K562 (cell line): Measurements from ENCODE around the gene RHBDL3. TPM values are rescaled to one million over a fixed set of nuclear protein-coding genes. Genes with fewer than 3 reads are reported as not detected.
A peak's percentile ranks its signal among the peaks of the same experiment; 100 is the strongest.

Experiments used
- ATAC-seq: fragments of 200-7000 bp; cut with Tn5 transposase; 3 replicates; pipeline ENCODE4 v1.9.1; 2020; ENCODE audit warnings: moderate library complexity
- BruUV-seq: library from RNA; stranded (reverse); fragments of 400-500 nt; replicated peaks from 2 replicates; lab custom pipeline; 2021; lab: Mats Ljungman, UMichigan
- CTCF ChIA-PET: fragments of 300-600 bp; formaldehyde crosslinking; extraction: SDS; loops from one replicate; lab custom pipeline; 2021; ENCODE audit warnings: low intra/inter-chr PET ratio; lab: Yijun Ruan, JAX
- POLR2A ChIA-PET: fragments of 300-600, 350-650 bp; sonication (Branson Sonifier 250); formaldehyde crosslinking; extraction: SDS; loops from one replicate; lab custom pipeline; 2021; ENCODE audit warnings: antibody characterized with exemption, inconsistent platforms; lab: Yijun Ruan, JAX
- DNase-seq, 4 experiments: peaks; one replicate each; pipeline versions ENCODE4 v3.0.0 to v3.0.0-alpha.2; 2011 to 2018; ENCODE audit warnings: low spot score in 3 of 4, mixed read lengths in 3 of 4; ENCODE audit errors: extremely low read depth in 1 of 4
- FAIRE-seq: peaks from 2 replicates; lab custom pipeline; 2011; peaks lifted over from hg19 to GRCh38; lab: Jason Lieb, UNC
- H2AFZ ChIP-seq: 2 replicates; pipeline ENCODE4 v1.6.0; 2011; ENCODE audit warnings: low read depth, low read length, control low read depth, inconsistent platforms
- H3K27ac ChIP-seq: fragments of 200-600 bp; 3 replicates; pipeline ENCODE4 v1.8.0; 2011; ENCODE audit warnings: low read depth, mild to moderate bottlenecking, control low read depth, inconsistent platforms, low read length, moderate library complexity, mixed read lengths; ENCODE audit errors: extremely low read depth
- H3K27me3 ChIP-seq, 2 experiments: fragments of 300-600 bp in 1 of 2; 2 replicates in 1 of 2; 3 replicates in 1 of 2; pipeline versions ENCODE4 v1.6.0 to v1.8.0; 2011; ENCODE audit warnings: inconsistent platforms in 2 of 2, low read length in 2 of 2, mild to moderate bottlenecking in 1 of 2, mixed read lengths in 1 of 2, moderate library complexity in 1 of 2; ENCODE audit not compliant: control insufficient read depth in 2 of 2, insufficient read depth in 2 of 2
- H3K36me3 ChIP-seq: fragments of 300-600 bp; 3 replicates; pipeline ENCODE4 v1.8.0; 2011; ENCODE audit warnings: mild to moderate bottlenecking, low read length, inconsistent platforms; ENCODE audit not compliant: control insufficient read depth, insufficient read depth
- H3K4me1 ChIP-seq, 2 experiments: fragments of 200-600 bp in 1 of 2; replicated peaks in 1 of 2; 2 replicates in 1 of 2; 3 replicates in 1 of 2; pipeline versions ENCODE4 v1.5.1 to v1.8.0; 2011; ENCODE audit warnings: inconsistent platforms in 2 of 2, low read length in 2 of 2, mild to moderate bottlenecking in 1 of 2, mixed read lengths in 1 of 2, moderate library complexity in 1 of 2; ENCODE audit not compliant: control insufficient read depth in 2 of 2, insufficient read depth in 2 of 2
- H3K4me2 ChIP-seq: 2 replicates; pipeline ENCODE4 v1.6.1; 2011; ENCODE audit warnings: low read length, control low read depth, inconsistent platforms, mixed read lengths; ENCODE audit not compliant: insufficient read depth
- H3K4me3 ChIP-seq: fragments of 200-600 bp; sonication (generic), shearing (Covaris generic); 2 replicates; pipeline ENCODE4 v1.5.1; 2016; ENCODE audit warnings: control low read depth, inconsistent platforms
- H3K79me2 ChIP-seq: fragments of 200-600 bp; 3 replicates; pipeline ENCODE4 v1.8.0; 2011; ENCODE audit warnings: low read length, inconsistent platforms; ENCODE audit not compliant: control insufficient read depth, insufficient read depth
- H3K9ac ChIP-seq, 2 experiments: 2 replicates each; pipeline versions ENCODE4 v1.6.0 to v1.6.1; 2011; ENCODE audit warnings: low read depth in 2 of 2, low read length in 2 of 2, control low read depth in 1 of 2, inconsistent platforms in 1 of 2, mild to moderate bottlenecking in 1 of 2, mixed read lengths in 1 of 2; ENCODE audit not compliant: insufficient read depth in 1 of 2
- H3K9me1 ChIP-seq: one replicate; pipeline ENCODE4 v1.6.0; 2011; ENCODE audit warnings: inconsistent platforms, mild to moderate bottlenecking, low read length, moderate library complexity; ENCODE audit not compliant: control insufficient read depth, insufficient read depth
- H3K9me3 ChIP-seq: replicated peaks from 2 replicates; pipeline ENCODE4 v1.5.1; 2011; ENCODE audit warnings: low read depth, low read length, inconsistent platforms; ENCODE audit not compliant: control insufficient read depth, insufficient read depth
- H4K20me1 ChIP-seq: replicated peaks from 2 replicates; pipeline ENCODE4 v1.6.1; 2011; ENCODE audit warnings: low read length, inconsistent platforms, mixed read lengths; ENCODE audit not compliant: control insufficient read depth, insufficient read depth
- CTCF ChIP-seq, 3 experiments: IDR thresholded peaks in 2 of 3; conservative IDR thresholded peaks in 1 of 3; 2 replicates each; pipeline ENCODE4 v1.5.1; 2011 to 2012; ENCODE audit warnings: low read length in 3 of 3, mild to moderate bottlenecking in 3 of 3, control low read depth in 2 of 3, improper control_type of control experiment in 1 of 3, inconsistent platforms in 1 of 3, low read depth in 1 of 3, mixed read lengths in 1 of 3, moderate library complexity in 1 of 3; ENCODE audit not compliant: insufficient read depth in 2 of 3
- ZNF707 ChIP-seq: fragments of 250-450 bp; sonication (Bioruptor Pico); conservative IDR thresholded peaks from 2 replicates; pipeline ENCODE4 v1.8.0; 2022; ENCODE audit warnings: inconsistent platforms, mild to moderate bottlenecking, moderate library complexity
- WGBS: fragments of 100-300 bp; shearing (Covaris generic); methylation state at CpG from one replicate; pipeline ENCODE4 v1.1.6; 2016; ENCODE audit warnings: low coverage, mixed read lengths; ENCODE audit not compliant: insufficient coverage; ENCODE audit errors: missing lambda C conversion rate; 5-methylcytosine and 5-hydroxymethylcytosine counted together
- in situ Hi-C: fragments of 300-500 bp; cut with MboI; formaldehyde crosslinking; loops from 4 replicates; pipeline ENCODE4 v1.15.0; 2018; ENCODE audit warnings: inconsistent platforms, mixed read lengths
- intact Hi-C: fragments of 100-400 bp; cut with micrococcal nuclease; formaldehyde crosslinking; loops from 2 replicates; pipeline ENCODE4 v1.14.2; 2022
- polyA plus RNA-seq, 8 experiments: library from polyadenylated mRNA; depleted of rRNA in 4 of 8; stranded (reverse) in 5 of 8; unstranded in 3 of 8; fragments of >200 nt; fragmentation: Nextera tagmentation in 2 of 8; fragmentation: Illumina TruSeq in 1 of 8; extraction: Ambion mirVana in 2 of 8; extraction: Trizol in 1 of 8; gene quantifications; 2 replicates each; pipeline versions ENCODE4 v1.2.1 to v1.2.3, GENCODE V29; 2011 to 2014; ENCODE audit warnings: inconsistent platforms in 1 of 8, missing spikeins in 1 of 8
- total RNA-seq, 7 experiments: library from RNA; depleted of rRNA in 6 of 7; stranded (reverse); fragments of >200 nt in 6 of 7; fragmentation: Illumina TruSeq in 2 of 7; extraction: Trizol in 2 of 7; gene quantifications; 2 replicates each; pipeline versions ENCODE4 v1.2.1 to v1.2.3, GENCODE V29; 2011 to 2021; ENCODE audit warnings: low replicate concordance in 1 of 7

The RHBDL3 gene
- total and polyA plus RNA-seq, 9 of the 15 experiments (the other 6 are each of a cell fraction or from before 2014, with no cell fraction given): 0.06 to 0.31 (median 0.09) TPM; not detected in 4

GRCh38 chr17:32264140-32264799 is 1.4 kb upstream of the RHBDL3 start:
- in situ Hi-C loops: no loop called here
- intact Hi-C loops: no loop called here
- BruUV-seq: no TSS peak

More at GRCh38 chr17:32264140-32264799, 1.4 kb upstream of the RHBDL3 start:
- no peak overlapping the region for H3K4me2 ChIP-seq
- ATAC-seq (peak; percentile 35; the same call in 2 of the 3 replicates), DNase-seq (no peak), FAIRE-seq (no peak)
- H3K9me3 ChIP-seq: no peaks in the 10 kb centered on the region
- no peak overlapping the region for H2AFZ ChIP-seq
- TF ChIP-seq ZNF707 (CRISPR knock-in tag) (no peak), CTCF (IDR thresholded peaks at IDR 0.05 in 2 of 3, conservative IDR thresholded peaks at IDR 0.05 in 1 of 3; ENCODE audit: insufficient read depth in 2 of 3, low read depth in 1 of 3, low read length in 3 of 3) (peak; percentile 9 to 24 (median 18); a peak in 1 of 6 replicates)
- H3K9me1 ChIP-seq: peaks cover 4% of the 10 kb centered on the region
- WGBS: 6% methylated on average over 6 of the region's 6 CpGs
- no peak overlapping the region for H3K27ac ChIP-seq
- H3K36me3 ChIP-seq: no peaks in the 10 kb centered on the region
- ChIA-PET POLR2A (interaction anchor here (0.6 to 1.2 kb wide), 2 partner anchors 31 to 246 kb away, joined by 3 to 4 read pairs; no protein-coding TSS in a partner anchor), CTCF (no interaction called here)
- H3K9ac ChIP-seq: no peak overlapping the region
- H3K27me3 ChIP-seq: peaks cover 66 to 79% of the 10 kb centered on the region in 2 experiments
- peaks cover 29% of the 10 kb centered on the region for H4K20me1 ChIP-seq
- H3K79me2 ChIP-seq: no peaks in the 10 kb centered on the region
- peaks cover 0 to 15% of the 10 kb centered on the region in 2 experiments; a peak in 4 of 5 replicates for H3K4me1 ChIP-seq
- H3K4me3 ChIP-seq: no peak overlapping the region
